Left forelimb (tissue), 1 donor: Measurements from ENCODE around the gene PRKG2.
"Not testable (repeated sequence)": the region's sequence is repeated elsewhere in the genome, so short reads cannot be mapped to it uniquely, and the experiment has no call there.

Experiments used
- DNase-seq: peaks from one replicate; pipeline ENCODE4 v3.0.0-alpha.2; 2018; ENCODE audit warnings: low spot score

Gene PRKG2

DNA sequence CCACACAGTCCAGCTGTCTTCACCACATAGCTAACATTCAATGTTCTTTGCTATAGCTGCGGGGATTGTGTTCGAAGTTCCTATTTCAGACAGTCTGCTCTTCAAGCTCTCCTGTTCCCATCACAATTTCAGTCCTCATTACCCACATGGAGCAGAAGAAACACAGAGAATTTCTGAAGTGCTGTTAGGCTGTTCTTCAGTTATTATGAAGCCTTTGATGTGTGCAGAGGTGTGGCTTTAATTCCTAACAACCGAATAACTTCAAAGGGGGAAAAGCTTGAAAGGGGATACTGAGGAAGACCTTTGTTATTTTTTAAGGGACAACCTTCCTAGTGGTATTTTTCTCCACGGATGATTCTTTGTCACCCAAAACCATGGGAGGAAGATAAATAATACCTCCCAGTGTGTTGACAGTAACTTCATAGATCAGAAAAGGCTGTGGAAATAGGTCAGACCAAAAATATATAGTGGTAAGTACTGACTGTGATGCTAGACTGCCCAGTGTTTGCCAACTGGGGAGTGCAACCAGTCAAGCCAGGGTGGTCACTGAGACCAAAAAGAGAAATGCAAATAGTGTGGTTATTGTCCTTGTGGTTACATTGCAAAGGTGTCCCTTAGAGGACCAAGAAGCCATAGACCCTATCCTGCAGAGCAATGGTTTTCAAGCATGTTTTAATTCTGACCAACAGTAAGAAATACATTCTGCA, 52.1 kb downstream of the PRKG2 start:
- DNase-seq: no peak

GRCh38 chr4:81153714-81154323, 61.2 kb downstream of the PRKG2 start:
- not testable (repeated sequence) for DNase-seq

DNA sequence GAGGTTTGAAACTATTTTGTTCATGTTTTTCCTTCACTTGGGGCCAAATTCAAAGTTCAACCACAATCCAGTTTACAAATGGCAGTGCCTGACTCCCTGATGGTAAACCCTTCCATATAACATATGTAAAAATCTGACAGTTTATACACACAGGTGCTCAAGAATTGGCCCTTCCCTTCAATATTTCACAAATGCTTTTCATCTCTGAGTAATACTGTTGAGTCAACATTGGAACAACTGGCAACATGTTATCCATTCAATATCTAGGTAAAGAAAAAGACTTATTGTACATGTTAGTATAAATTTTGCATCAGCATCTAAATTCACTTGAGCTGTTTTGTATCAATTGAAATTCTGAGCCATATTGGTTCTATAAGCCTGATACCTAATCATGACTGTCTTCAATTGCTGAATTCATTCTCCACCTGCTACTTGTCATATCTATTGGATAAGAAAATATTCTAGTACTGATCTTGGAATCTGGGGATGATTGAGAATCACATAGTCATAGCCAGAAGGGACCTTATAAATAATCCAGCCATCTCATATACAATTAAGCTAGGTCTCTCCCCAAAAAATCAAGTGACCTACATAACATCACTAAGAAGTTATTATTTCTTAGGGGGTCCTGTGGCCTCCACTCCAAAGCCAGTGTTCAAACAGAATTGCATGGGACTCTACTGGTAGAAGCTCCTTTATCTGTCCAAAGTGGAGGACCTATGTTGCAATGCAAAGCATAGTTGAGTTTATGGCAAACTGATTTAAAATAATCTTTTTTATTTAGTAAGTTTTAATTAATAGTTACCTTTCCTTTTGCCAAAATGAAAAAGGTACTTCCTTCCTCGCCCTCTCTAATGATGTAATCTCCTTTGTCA, 61.9 kb downstream of the PRKG2 start:
- DNase-seq: no peak

DNA sequence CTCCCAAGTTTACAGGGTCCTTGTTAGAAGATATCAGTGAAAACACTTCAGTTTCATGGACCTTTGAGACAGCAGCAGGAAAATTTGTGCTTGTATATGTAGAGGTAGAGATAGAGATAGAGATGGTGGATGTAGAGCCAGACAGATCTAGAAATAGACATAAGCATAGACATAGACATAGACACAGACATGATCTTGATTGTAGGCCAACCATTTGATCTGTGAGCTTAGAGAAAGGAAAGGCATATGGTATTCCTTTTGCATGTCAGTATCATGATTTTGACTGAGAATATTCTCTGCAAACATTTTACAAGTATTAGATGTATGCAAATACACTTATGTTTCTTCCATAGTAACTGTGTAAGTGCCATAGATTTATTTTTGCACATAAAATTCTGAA, 65.0 kb downstream of the PRKG2 start:
- DNase-seq: no peak

- DNase-seq: no peak
These were observed 66.4 kb downstream of the PRKG2 start for GRCh38 chr4:81148576-81148975.

DNA sequence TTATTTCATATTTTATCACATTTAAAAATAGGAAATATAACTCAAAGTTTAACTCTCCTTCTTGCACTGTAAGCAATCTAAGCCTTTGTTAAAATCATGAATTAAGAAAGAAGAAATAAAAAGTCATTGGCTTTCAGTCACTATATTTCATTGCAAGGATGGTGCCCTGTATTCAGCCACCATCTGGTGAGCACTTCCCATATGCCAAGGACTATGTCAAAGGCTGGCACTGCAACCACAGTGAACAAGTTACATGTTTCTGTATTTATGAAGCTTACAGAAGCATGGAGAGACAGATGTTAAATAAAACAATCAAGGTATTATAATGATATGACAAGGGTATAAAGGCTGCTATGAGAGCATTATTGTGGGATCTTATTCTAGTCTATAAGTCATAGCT, 68.6 kb downstream of the PRKG2 start:
- no peak for DNase-seq

- DNase-seq: no peak
These were observed 71.8 kb downstream of the PRKG2 start for GRCh38 chr4:81143183-81143582.

- no peak for DNase-seq
These were observed 72.3 kb downstream of the PRKG2 start for GRCh38 chr4:81142744-81143143.

DNA sequence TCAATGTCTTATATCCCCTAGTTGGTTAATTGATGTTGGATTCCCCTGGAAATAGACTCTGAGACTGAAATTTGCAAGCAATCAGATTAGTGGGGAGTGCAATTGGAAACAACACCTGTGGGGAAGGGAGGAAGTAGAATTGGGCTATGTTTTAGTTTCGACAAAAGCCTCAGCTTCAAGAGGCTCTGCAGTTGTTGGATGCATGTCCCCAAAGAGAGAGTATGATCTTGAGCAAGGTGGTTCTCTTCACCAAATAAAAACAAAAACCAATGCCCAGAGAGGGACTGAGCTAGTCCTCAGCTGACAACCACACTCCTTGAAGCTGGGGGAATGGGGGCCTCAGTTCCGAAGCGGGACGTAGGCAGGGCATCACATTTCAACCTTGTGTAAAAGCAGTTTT, 77.1 kb downstream of the PRKG2 start:
- DNase-seq: no peak

GRCh38 chr4:81137446-81137845, 77.6 kb downstream of the PRKG2 start:
- no peak for DNase-seq

- DNase-seq: no peak
These were observed 78.7 kb downstream of the PRKG2 start for GRCh38 chr4:81136161-81136905.

GRCh38 chr4:81135501-81135900, 79.5 kb downstream of the PRKG2 start:
- DNase-seq: no peak

- no peak for DNase-seq
These were observed 83.5 kb downstream of the PRKG2 start for GRCh38 chr4:81131563-81131962.

- no peak for DNase-seq
These were observed 84.0 kb downstream of the PRKG2 start for GRCh38 chr4:81131066-81131465.

- DNase-seq: no peak
These were observed 84.5 kb downstream of the PRKG2 start for GRCh38 chr4:81130569-81130968.

DNA sequence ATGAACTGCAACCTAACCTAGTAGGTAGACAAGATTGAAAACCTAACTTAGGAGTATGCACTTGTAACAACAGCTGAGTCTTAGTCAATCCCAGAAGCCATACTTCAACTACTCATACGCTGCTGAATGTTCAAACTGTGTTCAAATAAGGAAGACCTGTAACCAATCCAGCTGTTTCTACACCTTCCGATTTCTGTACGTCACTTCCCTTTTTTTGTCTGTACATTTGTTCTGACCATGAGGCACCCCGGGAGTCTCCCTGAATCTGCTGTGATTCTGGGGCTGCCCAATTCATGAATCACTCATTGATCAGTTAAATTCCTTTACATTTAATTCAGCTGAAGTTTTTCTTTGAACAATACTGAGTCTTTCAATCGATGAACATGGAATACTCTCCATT, 95.0 kb downstream of the PRKG2 start:
- no peak for DNase-seq

GRCh38 chr4:81118086-81118485, 96.9 kb downstream of the PRKG2 start:
- DNase-seq: no peak

DNA sequence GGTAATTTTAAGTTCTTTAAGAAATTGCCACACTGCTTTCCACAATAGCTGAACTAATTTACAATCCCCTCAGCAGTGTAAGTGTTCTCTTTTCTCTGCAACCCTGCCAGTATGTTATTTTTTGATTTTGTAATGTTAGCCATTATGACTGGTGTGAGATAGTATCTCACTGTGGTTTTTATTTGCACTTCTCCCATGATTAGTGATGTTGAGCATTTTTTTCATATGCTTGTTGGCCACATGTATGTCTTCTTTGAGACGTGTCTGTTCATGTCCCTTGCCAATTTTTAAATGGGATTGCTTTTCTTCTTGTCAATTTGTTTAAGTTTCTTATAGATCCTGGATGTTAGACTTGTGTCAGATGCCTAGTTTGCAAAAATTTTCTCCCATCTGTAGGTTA, 98.5 kb downstream of the PRKG2 start:
- no peak for DNase-seq

DNA sequence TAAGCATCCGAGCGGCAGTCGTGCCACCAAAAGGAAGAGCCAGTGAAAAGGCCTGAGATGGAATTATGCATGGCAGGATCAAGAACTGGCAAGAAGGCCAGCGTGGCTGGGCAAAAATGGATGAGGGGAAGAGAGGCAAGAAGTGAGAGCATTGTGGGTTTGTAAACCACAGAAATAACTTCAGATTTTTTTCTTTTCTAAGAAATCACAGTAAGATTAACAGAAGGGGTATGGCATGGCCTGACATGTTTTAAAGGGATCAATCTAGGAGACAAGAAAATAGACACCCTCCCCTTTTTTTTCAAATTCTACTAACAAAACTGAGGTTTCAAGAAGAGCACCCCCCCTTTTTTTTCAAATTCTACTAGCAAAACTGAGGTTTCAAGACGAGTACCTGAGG, 102.0 kb downstream of the PRKG2 start:
- DNase-seq: no peak

GRCh38 chr4:81109356-81109755, 105.7 kb downstream of the PRKG2 start:
- no peak for DNase-seq

GRCh38 chr4:81106150-81106549, 108.9 kb downstream of the PRKG2 start:
- DNase-seq: no peak

- DNase-seq: no peak
These were observed 112.9 kb downstream of the PRKG2 start for GRCh38 chr4:81102107-81102506.
